Right lobe of liver (tissue), 4 donors: ENCODE data around the gene ASTN1.

Experiments
- POLR2A ChIP-seq: fragments of 450-650 bp; IDR thresholded peaks from one replicate; pipeline ENCODE4 v1.6.1; 2017; ENCODE audit warnings: antibody characterized with exemption, mild to moderate bottlenecking
- TF ChIP-seq, protein P1 (sequence below), 4 donors: fragments of 200-600 bp in 3 of 4; fragments of 450-650 bp in 1 of 4; IDR thresholded peaks; one replicate each; pipeline versions ENCODE4 v1.5.1 to v1.8.0; 2016 to 2022; ENCODE audit warnings: antibody characterized with exemption in 4 of 4, mild to moderate bottlenecking in 2 of 4
- donor health status: DM: no; HTN: no; CAD: no.
- donor health status: DM: no; HTN: no; CAD: no.
- donor health status: DM: no; HTN: yes; CAD: no.

DNA sequence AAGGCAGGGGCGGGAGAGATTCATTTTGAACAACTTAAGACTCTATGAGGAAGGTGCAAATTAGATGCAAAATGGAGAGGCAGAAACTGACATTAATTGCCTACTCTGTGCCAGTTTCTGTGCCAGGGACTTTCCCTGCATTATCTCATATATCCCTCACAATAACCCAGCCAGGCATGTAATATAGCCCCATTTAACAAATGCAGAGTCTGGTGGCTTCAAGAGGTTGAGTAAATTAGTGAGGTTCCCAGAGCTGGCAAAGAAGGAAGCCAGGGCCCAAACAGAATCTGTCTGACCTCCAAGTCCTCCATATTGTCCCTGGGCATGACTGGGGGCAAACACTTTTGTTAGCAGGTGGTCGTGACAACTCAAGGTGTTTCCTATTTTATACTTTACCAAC, 199.8 kb downstream of the ASTN1 start:
- TF ChIP-seq, protein P1, sequence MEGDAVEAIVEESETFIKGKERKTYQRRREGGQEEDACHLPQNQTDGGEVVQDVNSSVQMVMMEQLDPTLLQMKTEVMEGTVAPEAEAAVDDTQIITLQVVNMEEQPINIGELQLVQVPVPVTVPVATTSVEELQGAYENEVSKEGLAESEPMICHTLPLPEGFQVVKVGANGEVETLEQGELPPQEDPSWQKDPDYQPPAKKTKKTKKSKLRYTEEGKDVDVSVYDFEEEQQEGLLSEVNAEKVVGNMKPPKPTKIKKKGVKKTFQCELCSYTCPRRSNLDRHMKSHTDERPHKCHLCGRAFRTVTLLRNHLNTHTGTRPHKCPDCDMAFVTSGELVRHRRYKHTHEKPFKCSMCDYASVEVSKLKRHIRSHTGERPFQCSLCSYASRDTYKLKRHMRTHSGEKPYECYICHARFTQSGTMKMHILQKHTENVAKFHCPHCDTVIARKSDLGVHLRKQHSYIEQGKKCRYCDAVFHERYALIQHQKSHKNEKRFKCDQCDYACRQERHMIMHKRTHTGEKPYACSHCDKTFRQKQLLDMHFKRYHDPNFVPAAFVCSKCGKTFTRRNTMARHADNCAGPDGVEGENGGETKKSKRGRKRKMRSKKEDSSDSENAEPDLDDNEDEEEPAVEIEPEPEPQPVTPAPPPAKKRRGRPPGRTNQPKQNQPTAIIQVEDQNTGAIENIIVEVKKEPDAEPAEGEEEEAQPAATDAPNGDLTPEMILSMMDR (IDR thresholded peaks at IDR 0.05), result no peak
- no peak for TF ChIP-seq POLR2A
